ENCODE measurements around the gene USP21. TPM values are rescaled to one million over a fixed set of nuclear protein-coding genes. Genes with fewer than 3 reads are reported as not detected.

The USP21 gene
- total RNA-seq, 1 experiment from 2014 or later, result 40.9 TPM

DNA sequence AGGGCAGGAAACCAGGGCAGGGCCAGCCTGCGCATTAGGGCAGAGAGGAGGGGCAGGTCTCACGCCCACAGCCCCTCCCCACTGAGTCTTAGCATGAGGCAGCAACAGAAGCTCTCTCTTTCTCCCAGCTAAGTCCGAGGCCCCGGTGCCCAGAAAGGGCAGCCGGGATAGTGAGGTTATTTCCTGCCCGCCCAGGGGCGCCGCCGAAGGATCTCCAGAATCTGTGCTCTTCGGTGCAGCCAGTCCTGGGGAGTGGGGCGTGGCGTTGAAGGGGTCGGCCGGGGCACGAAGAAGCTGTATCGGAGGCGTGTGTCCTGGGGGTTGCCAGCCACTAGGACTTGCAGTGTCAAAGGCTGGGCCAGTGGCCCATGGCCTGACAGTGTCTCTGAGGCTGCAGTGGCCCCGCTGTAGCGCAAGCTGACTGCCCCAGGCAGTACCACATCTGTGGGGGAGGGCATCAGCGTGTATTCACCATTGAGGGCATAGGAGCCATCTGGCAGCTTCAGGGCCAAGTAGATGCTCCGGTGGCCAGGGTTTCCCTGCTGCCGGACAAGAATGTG, 31.7 kb downstream of the USP21 start:
- no peak overlapping the region for H3K4me3 Mint-ChIP-seq (ENCODE audit: low read depth, unreplicated experiment)
- no peaks in the 10 kb centered on the region for H3K36me3 Mint-ChIP-seq (ENCODE audit: insufficient read depth, unreplicated experiment)
- CTCF ChIA-PET, result interaction anchor here (1.0 kb wide), 1 partner anchor 37 kb away, joined by 3 read pairs; the partner anchor contains the start of gene UFC1
- TF ChIP-seq, protein P1, sequence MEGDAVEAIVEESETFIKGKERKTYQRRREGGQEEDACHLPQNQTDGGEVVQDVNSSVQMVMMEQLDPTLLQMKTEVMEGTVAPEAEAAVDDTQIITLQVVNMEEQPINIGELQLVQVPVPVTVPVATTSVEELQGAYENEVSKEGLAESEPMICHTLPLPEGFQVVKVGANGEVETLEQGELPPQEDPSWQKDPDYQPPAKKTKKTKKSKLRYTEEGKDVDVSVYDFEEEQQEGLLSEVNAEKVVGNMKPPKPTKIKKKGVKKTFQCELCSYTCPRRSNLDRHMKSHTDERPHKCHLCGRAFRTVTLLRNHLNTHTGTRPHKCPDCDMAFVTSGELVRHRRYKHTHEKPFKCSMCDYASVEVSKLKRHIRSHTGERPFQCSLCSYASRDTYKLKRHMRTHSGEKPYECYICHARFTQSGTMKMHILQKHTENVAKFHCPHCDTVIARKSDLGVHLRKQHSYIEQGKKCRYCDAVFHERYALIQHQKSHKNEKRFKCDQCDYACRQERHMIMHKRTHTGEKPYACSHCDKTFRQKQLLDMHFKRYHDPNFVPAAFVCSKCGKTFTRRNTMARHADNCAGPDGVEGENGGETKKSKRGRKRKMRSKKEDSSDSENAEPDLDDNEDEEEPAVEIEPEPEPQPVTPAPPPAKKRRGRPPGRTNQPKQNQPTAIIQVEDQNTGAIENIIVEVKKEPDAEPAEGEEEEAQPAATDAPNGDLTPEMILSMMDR (IDR thresholded peaks at IDR 0.05; ENCODE audit: unreplicated experiment), result no peak
- no peak for DNase-seq
- no peak overlapping the region for H3K27ac Mint-ChIP-seq (ENCODE audit: unreplicated experiment)
- no TSS peak for BruUV-seq (replicated peaks)
- intact Hi-C loops (cut with micrococcal nuclease; ENCODE audit: unreplicated experiment), result no loop called here
- H3K27me3 Mint-ChIP-seq (ENCODE audit: unreplicated experiment), result peaks cover 17% of the 10 kb centered on the region
- H3K4me1 Mint-ChIP-seq (ENCODE audit: low read depth, unreplicated experiment), result peaks cover 13% of the 10 kb centered on the region
- H3K9me3 Mint-ChIP-seq (ENCODE audit: low read depth, unreplicated experiment), result no peaks in the 10 kb centered on the region

DNA sequence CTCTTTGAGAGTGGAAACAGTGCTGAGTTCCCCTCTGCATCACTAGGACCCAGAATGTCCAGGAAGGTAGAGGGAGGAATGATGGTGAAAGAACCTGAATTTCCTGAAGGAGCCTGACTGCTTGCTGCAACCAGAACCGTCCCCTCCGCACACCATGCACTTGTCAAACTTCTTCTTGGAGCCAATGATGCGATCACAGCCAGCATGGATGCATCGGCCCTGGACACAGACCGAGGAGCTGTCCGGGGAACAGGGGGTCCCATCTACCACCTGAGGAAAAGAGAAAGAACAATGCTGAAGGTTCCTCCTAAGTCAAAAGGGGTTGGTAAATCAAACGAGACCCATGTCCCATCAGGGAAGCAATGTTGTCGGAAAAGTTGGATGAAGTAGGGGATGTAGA, 32.7 kb downstream of the USP21 start:
- TF ChIP-seq, protein P1 (IDR thresholded peaks at IDR 0.05; ENCODE audit: unreplicated experiment), result no peak
- intact Hi-C loops (cut with micrococcal nuclease; ENCODE audit: unreplicated experiment), result loop anchor here (2.0 kb wide), 1 partner anchor 191 kb away; no protein-coding TSS in a partner anchor
- no peak overlapping the region for H3K27ac Mint-ChIP-seq (ENCODE audit: unreplicated experiment)
- DNase-seq, result no peak
- H3K36me3 Mint-ChIP-seq (ENCODE audit: insufficient read depth, unreplicated experiment), result no peaks in the 10 kb centered on the region
- H3K9me3 Mint-ChIP-seq (ENCODE audit: low read depth, unreplicated experiment), result no peaks in the 10 kb centered on the region
- CTCF ChIA-PET, result interaction anchor here (1.0 to 1.1 kb wide), 2 partner anchors 34 to 38 kb away, joined by 3 read pairs; partner anchors contain the start of genes TOMM40L and UFC1
- peaks cover 13% of the 10 kb centered on the region for H3K4me1 Mint-ChIP-seq (ENCODE audit: low read depth, unreplicated experiment)
- H3K4me3 Mint-ChIP-seq (ENCODE audit: low read depth, unreplicated experiment), result no peak overlapping the region
- H3K27me3 Mint-ChIP-seq (ENCODE audit: unreplicated experiment), result peaks cover 17% of the 10 kb centered on the region
- BruUV-seq (replicated peaks), result no TSS peak

DNA sequence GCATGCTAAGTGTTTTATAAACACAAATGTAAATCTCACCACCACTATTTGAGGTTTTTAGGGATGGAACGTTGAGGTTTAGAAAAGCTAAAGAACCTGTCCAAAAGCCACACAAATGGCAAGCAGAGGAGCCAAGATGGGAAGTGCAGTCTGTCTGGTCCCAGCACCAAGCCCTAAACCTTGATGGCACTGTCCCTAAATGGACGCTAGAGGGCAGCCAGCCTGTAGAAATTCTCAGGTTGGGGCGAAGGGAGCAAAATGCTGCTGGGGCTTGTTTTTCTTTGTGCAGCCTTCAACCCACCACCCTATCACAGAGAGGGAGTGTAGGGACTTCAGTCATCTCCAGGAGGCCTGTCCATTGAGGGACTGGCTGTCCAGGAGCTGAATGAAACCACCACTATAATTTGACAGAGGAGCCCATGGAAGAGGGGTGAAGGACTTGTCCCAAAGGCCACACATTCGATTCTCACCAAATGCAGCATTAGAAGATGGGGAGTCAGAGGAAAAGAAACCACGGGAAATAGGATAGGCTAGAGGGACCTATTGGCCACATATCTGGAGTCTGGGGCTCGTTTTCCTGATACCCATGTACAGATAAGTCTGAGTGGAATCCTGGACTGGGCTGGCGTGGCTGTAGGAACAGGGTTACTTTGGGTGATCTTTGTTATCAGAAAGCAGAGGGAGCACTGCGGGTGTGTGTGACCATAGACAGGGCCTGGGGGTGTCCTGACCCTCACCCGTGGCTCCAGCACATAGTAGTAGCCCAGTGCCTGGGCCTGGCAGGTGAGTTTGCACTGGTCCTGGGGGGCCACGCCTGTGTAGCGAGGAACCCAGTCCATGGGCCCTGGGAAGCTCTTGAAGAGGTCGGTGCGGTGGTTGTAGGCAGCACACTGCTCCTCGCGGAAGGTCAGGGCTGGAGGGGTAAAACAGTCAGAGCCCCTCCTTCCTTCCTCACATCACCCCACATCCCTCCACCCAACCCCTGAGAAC, 33.5 kb downstream of the USP21 start:
- intact Hi-C loops (cut with micrococcal nuclease; ENCODE audit: unreplicated experiment), result loop anchor here (2.0 kb wide), 1 partner anchor 190 kb away; no protein-coding TSS in a partner anchor
- Mint-ChIP-seq H3K9me3 (ENCODE audit: low read depth, unreplicated experiment) (no peaks in the 10 kb centered on the region), H3K4me3 (ENCODE audit: low read depth, unreplicated experiment) (no peak overlapping the region), H3K27ac (ENCODE audit: unreplicated experiment) (no peak overlapping the region), H3K27me3 (ENCODE audit: unreplicated experiment) (peaks cover 25% of the 10 kb centered on the region), H3K4me1 (ENCODE audit: low read depth, unreplicated experiment) (peaks cover 13% of the 10 kb centered on the region), H3K36me3 (ENCODE audit: insufficient read depth, unreplicated experiment) (no peaks in the 10 kb centered on the region)
- TF ChIP-seq, protein P1 (IDR thresholded peaks at IDR 0.05; ENCODE audit: unreplicated experiment), result peak; percentile 83
- DNase-seq, result peak; percentile 66
- no TSS peak for BruUV-seq (replicated peaks)
- CTCF ChIA-PET, result interaction anchor here (1.1 to 1.6 kb wide), 2 partner anchors 33 to 189 kb away, joined by 3 to 8 read pairs; partner anchors contain the start of gene TOMM40L

DNA sequence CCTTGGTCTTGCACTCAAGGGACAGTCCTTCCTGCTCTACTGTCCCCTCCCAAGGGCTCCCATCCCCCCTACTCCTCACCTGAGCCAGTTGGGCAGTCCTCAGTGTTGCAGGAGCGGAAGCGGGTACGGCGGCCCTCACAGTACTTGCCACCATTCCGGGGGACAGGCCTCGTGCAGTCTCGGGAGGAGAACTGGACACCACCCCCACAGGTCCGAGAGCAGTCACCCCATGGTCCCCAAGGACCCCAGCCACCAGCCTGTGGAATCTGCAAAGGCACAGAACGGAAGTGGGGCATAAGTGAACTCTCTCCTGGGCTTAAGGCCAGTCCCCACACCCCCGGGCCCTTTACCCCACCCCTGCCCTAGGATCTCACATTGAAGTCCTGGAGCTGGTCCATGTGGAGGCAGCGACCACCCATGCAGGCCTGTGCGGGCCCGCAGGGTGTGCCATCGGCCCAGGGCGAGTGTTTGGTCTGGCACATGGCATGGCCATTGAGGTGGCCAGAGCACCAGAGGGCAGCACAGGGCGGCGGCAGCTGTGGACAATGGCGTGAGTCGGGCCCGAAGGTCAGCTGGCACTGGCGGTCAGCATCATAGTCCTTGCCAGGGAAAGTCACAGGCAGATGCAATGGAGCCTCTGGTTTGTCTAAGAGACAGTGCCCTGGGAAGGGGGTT, 34.4 kb downstream of the USP21 start:
- peak; percentile 50 for DNase-seq
- intact Hi-C loops (cut with micrococcal nuclease; ENCODE audit: unreplicated experiment), result loop anchor here (2.0 kb wide), 1 partner anchor 189 kb away; no protein-coding TSS in a partner anchor
- H3K4me3 Mint-ChIP-seq (ENCODE audit: low read depth, unreplicated experiment), result no peak overlapping the region
- H3K4me1 Mint-ChIP-seq (ENCODE audit: low read depth, unreplicated experiment), result peaks cover 18% of the 10 kb centered on the region
- no peaks in the 10 kb centered on the region for H3K9me3 Mint-ChIP-seq (ENCODE audit: low read depth, unreplicated experiment)
- BruUV-seq (replicated peaks), result no TSS peak
- peaks cover 34% of the 10 kb centered on the region for H3K27me3 Mint-ChIP-seq (ENCODE audit: unreplicated experiment)
- TF ChIP-seq, protein P1 (IDR thresholded peaks at IDR 0.05; ENCODE audit: unreplicated experiment), result peak; percentile 22
- CTCF ChIA-PET, result interaction anchor here (0.6 to 1.6 kb wide), 3 partner anchors 32 to 188 kb away, joined by 4 to 8 read pairs (median 6); partner anchors contain the start of gene TOMM40L
- no peaks in the 10 kb centered on the region for H3K36me3 Mint-ChIP-seq (ENCODE audit: insufficient read depth, unreplicated experiment)
- no peak overlapping the region for H3K27ac Mint-ChIP-seq (ENCODE audit: unreplicated experiment)
